Adrenal gland (tissue), 12 donors: ENCODE results near the gene VEGFB. TPM values are rescaled to one million over a fixed set of nuclear protein-coding genes. Genes with fewer than 3 reads are reported as not detected.

Source experiments
- DNase-seq, 7 donors: peaks; one replicate each; pipeline ENCODE4 v3.0.0-alpha.2; 2019 to 2020
- H3K27ac ChIP-seq, 5 donors: fragments of 200-600 bp; sonication (generic) in 4 of 5; 1 replicate in 3 of 5; 2 replicates in 2 of 5; pipeline versions ENCODE4 v1.5.1 to v1.8.0; 2016 to 2020; ENCODE audit warnings: mild to moderate bottlenecking in 1 of 5
- H3K27me3 ChIP-seq: fragments of 200-600 bp; 2 replicates; pipeline ENCODE4 v1.8.0; 2021
- H3K36me3 ChIP-seq, 2 donors: fragments of 200-600 bp; replicated peaks in 1 of 2; 1 replicate in 1 of 2; 2 replicates in 1 of 2; pipeline versions ENCODE4 v1.5.1 to v1.8.0; 2018 to 2022
- H3K4me1 ChIP-seq, 2 donors: fragments of 200-600 bp; replicated peaks in 1 of 2; 1 replicate in 1 of 2; 2 replicates in 1 of 2; pipeline versions ENCODE4 v1.5.1 to v1.8.0; 2018 to 2021
- H3K4me3 ChIP-seq, 4 donors: fragments of 200-600 bp; sonication (generic) in 3 of 4; one replicate each; pipeline ENCODE4 v1.5.1; 2016 to 2018
- H3K9me3 ChIP-seq, 3 donors: fragments of 200-600 bp; sonication (generic) in 1 of 3; replicated peaks in 1 of 3; 1 replicate in 2 of 3; 2 replicates in 1 of 3; pipeline versions ENCODE4 v1.5.1 to v1.8.0; 2016 to 2021
- POLR2A ChIP-seq, 2 donors: fragments of 450-650 bp; IDR thresholded peaks; one replicate each; pipeline ENCODE4 v1.6.1; 2017; ENCODE audit warnings: antibody characterized with exemption in 2 of 2, mild to moderate bottlenecking in 2 of 2, moderate library complexity in 1 of 2
- WGBS, 4 donors: extraction: QIAGEN DNeasy Blood & Tissue Kit in 2 of 4; methylation state at CpG; one replicate each; pipeline versions ENCODE4 v1.1.5 to v1.1.7; 2013 to 2017; 5-methylcytosine and 5-hydroxymethylcytosine counted together
- intact Hi-C, 2 donors: fragments of 100-400 bp; cut with DNase I; formaldehyde crosslinking; loops; one replicate each; pipeline versions ENCODE4 v1.14.1 to v1.15.0; 2022 to 2023
- polyA plus RNA-seq, 3 donors: library from polyadenylated mRNA; stranded (reverse); fragments of 200-250 nt in 2 of 3; fragments of 350-450 nt in 1 of 3; fragmentation: Illumina TruSeq in 1 of 3; extraction: RNeasy Lipid Tissue Mini Kit (QIAGEN cat#74804) in 1 of 3; gene quantifications; one replicate each; pipeline ENCODE4 v1.2.3, GENCODE V29; 2013 to 2014
- total RNA-seq, 9 donors: library from RNA; depleted of rRNA in 4 of 9; stranded (reverse); fragments of >200 nt in 4 of 9; fragments of 120-200 nt in 1 of 9; fragmentation: NEBNext Ultra II Directional in 1 of 9; extraction: Animal tissue kit (Norgen Biotek cat#: 25700) in 1 of 9; gene quantifications; one replicate each; pipeline versions ENCODE4 v1.1.0 to v1.2.4, GENCODE V29; 2013 to 2023
- TF ChIP-seq, protein P1 (sequence below), 6 experiments: fragments of 450-650 bp in 4 of 6; fragments of 200-600 bp in 2 of 6; sonication (generic) in 1 of 6; IDR thresholded peaks; 1 replicate in 5 of 6; 2 replicates in 1 of 6; pipeline versions ENCODE4 v1.5.1 to v1.8.0; 2016 to 2021; ENCODE audit warnings: antibody characterized with exemption in 6 of 6, mild to moderate bottlenecking in 2 of 6, moderate library complexity in 1 of 6
- donor health status: healthy with polysubstance abuse.
- donor health status: Bipolar disorder and iron deficiency.
- donor health status: DM: yes; HTN: yes; CAD: no.
- donor health status: DM: no; HTN: no; CAD: no.
- donor health status: DM: no; HTN: no; CAD: no.
- donor health status: DM: yes; HTN: yes; CAD: no.

Gene VEGFB
- total and polyA plus RNA-seq, 12 donors, result 36.0 to 185 (median 134) TPM

DNA sequence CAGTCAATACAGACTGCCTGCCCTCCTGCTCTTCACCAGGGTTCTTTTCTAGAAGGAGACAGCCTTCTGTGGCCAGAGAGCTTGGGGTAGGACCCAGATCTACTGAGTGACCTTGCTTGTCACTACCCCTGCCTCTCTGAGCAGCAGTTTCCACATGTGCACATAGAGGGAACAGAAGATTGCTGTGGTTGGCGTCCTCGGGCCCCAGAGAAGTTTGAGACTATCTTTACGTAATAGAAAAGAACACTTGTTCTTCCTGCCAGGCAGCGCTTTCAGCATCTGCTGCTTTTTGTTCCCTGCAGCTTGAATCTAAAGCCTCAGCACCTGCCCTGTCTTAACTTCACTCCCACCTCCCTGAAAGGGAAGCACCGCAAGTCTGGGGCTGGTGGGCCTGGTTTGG lies 4.6 kb downstream of the VEGFB start:
- H3K27me3 ChIP-seq, result no peaks in the 10 kb centered on the region
- peaks cover 21 to 38% of the 10 kb centered on the region in 2 donors for H3K4me1 ChIP-seq
- H3K27ac ChIP-seq, result peak overlapping the region in 4 of 5 donors; percentile 97 to 99 (median 98)

DNA sequence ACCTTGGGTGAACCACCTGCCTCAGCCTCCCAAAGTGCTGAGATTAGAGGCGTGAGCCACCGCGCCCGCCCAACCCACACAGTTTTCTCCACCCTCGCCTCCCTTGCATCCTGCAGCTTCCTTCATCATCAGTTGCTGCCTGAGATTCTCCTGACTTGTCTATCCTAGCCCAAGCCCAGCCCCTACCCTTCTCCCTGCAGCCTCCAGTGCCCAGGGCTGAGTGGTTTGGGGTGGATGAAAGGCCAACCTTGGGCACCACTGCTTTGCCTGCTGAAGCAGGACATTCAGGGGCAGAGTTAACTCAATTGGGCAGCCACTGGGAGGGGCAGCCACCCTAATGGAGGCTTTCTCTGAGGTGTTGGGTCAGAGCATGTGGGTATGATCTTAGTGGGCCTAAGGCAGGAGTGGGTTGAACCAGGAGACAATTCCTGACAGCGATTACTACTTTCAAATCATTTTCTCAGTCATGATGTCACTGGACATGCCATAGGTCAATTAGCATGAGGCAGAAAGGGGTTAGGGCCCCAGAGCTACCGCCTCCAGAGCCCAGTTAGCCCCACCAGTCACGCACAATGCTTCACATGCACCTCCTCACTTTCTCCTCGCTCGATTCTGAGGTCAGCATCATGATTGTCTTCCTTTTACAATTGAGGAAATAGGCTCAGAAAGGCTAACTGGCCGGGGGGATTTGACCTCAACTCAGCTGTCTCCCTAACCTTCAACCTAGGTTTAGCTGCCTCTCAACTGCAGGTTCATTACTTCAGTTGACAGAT lies 5.5 kb downstream of the VEGFB start:
- WGBS, 4 donors, result 77 to 85% (median 79%) methylated on average over 11 of the region's 11 CpGs
- intact Hi-C loops, result no loop called here
- H3K4me1 ChIP-seq, result peaks cover 21 to 39% of the 10 kb centered on the region in 2 donors
- H3K27ac ChIP-seq, result peak overlapping the region; percentile 80 to 99 (median 97)
- H3K36me3 ChIP-seq, result peaks cover 0 to 31% of the 10 kb centered on the region in 2 donors
- H3K9me3 ChIP-seq, result no peaks in the 10 kb centered on the region
- TF ChIP-seq POLR2A (IDR thresholded peaks at IDR 0.05), result no peak
- H3K27me3 ChIP-seq, result no peaks in the 10 kb centered on the region
- peak overlapping the region in 1 of 4 donors; percentile 99 for H3K4me3 ChIP-seq
- DNase-seq, result peak in 3 of 7 donors; percentile 31 to 73 (median 55)

More for the DNA sequence above, 4.6 kb downstream of the VEGFB start:
- no peaks in the 10 kb centered on the region for H3K9me3 ChIP-seq
- WGBS, 4 donors, result 75 to 89% (median 76%) methylated on average over 5 of the region's 5 CpGs
- no peak overlapping the region for H3K4me3 ChIP-seq
- intact Hi-C loops, result no loop called here
- peak in 2 of 7 donors; percentile 21 to 32 for DNase-seq
- TF ChIP-seq, protein P1, sequence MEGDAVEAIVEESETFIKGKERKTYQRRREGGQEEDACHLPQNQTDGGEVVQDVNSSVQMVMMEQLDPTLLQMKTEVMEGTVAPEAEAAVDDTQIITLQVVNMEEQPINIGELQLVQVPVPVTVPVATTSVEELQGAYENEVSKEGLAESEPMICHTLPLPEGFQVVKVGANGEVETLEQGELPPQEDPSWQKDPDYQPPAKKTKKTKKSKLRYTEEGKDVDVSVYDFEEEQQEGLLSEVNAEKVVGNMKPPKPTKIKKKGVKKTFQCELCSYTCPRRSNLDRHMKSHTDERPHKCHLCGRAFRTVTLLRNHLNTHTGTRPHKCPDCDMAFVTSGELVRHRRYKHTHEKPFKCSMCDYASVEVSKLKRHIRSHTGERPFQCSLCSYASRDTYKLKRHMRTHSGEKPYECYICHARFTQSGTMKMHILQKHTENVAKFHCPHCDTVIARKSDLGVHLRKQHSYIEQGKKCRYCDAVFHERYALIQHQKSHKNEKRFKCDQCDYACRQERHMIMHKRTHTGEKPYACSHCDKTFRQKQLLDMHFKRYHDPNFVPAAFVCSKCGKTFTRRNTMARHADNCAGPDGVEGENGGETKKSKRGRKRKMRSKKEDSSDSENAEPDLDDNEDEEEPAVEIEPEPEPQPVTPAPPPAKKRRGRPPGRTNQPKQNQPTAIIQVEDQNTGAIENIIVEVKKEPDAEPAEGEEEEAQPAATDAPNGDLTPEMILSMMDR (IDR thresholded peaks at IDR 0.05), result no peak
- no peak for TF ChIP-seq POLR2A (IDR thresholded peaks at IDR 0.05)
- H3K36me3 ChIP-seq, result peaks cover 0 to 27% of the 10 kb centered on the region in 2 donors

DNA sequence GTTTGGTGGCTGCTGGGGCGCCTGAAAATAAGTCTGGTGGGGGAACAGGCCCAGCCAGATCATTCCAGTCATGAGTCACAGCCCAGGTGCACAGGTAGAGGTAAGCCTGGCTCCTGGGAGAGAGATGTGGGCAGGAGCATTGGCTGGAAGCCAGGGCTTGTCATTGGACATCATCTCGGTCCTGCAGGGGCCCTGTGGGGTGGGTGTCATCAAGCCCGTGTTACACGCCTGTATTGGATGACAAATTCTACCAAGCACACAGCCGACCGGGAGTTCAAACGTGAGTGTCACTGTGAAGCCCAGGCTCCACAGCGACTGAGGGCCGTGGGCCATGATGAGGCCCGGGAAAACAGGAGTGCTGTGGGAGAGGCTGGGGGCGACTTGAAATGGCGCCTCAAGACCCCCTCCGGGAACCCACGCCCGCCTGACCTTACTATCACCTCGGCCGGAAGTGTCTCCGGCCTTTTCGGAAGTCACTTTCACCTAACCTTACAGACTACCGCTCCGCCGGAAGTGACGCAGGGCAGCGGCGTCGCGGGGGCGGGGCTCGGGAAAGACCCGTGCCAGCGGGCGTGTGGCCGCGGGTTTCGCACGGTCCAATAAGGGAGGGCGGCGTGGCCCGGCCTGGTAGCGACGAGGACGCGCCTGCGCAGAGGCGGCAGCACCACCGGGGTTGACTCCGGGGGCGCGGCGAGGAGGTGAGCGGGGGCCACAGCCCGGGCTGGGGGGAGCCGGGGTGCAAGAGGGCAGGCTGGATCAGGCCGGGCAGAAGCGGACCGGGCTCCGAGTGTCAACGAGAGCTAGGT lies 6.3 kb downstream of the VEGFB start, which contains the start of gene FKBP2:
FKBP2 (plus strand) TSS at position 661 of the 806 bp plus-strand sequence. CDS start 1,293 bp downstream, outside the sequence.
- Histone ChIP-seq H3K9me3 (no peaks in the 10 kb centered on the region), H3K27me3 (no peaks in the 10 kb centered on the region), H3K4me1 (peaks cover 29 to 41% of the 10 kb centered on the region in 2 donors), H3K36me3 (peaks cover 0 to 31% of the 10 kb centered on the region in 2 donors), H3K27ac (peak within 1 kb of the TSS; percentile 80 to 99 (median 97)), H3K4me3 (peak within 1 kb of the TSS; percentile 71 to 99 (median 91))
- 0 to 3% (median 1%) methylated on average over 17 to 58 of the region's 58 CpGs for WGBS, 4 donors
- DNase-seq, result peak; percentile 97 to 99 (median 98)
- TF ChIP-seq, protein P1 (IDR thresholded peaks at IDR 0.05), result no peak
- TF ChIP-seq POLR2A (IDR thresholded peaks at IDR 0.05), result peak; percentile 71 to 94
- intact Hi-C loops, result no loop called here

DNA sequence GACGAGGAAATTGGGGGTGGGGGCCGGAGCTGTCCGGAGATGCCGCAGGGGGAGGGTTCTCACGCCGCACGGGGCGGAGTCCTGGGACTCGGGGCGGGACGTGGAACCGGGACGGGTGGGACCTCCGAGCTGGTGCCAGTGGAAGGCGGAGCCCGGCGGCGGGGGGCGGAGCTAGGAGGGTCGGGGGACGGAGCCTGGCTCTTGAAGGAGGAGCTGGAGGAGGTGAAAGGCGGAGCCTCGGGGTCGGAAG lies 6.8 kb downstream of the VEGFB start:
- TF ChIP-seq, protein P1 (IDR thresholded peaks at IDR 0.05), result no peak
- peaks cover 32 to 43% of the 10 kb centered on the region in 2 donors for H3K4me1 ChIP-seq
- intact Hi-C loops, result no loop called here

More for the DNA sequence above, 6.8 kb downstream of the VEGFB start:
- peak; percentile 100 for DNase-seq
- H3K9me3 ChIP-seq, result no peaks in the 10 kb centered on the region
- 0 to 1% (median 1%) methylated on average over 20 to 24 of the region's 24 CpGs; no CpG with 5 or more reads in 1 of the 4 donors for WGBS, 4 donors
- no peaks in the 10 kb centered on the region for H3K27me3 ChIP-seq
- H3K4me3 ChIP-seq, result peak overlapping the region in 3 of 4 donors; percentile 22 to 99 (median 71)
- peaks cover 0 to 31% of the 10 kb centered on the region in 2 donors for H3K36me3 ChIP-seq
- H3K27ac ChIP-seq, result peak overlapping the region; percentile 80 to 99 (median 97)
